Epithelial cell of proximal tubule (primary cell): Measurements from ENCODE around the gene TBR1. TPM values are rescaled to one million over a fixed set of nuclear protein-coding genes. Genes with fewer than 3 reads are reported as not detected.

Source experiments
- DNase-seq: peaks from one replicate; pipeline ENCODE4 v3.0.0-alpha.2; 2011; ENCODE audit warnings: low read depth
- H3K4me3 ChIP-seq: 2 replicates; pipeline ENCODE4 v1.5.1; 2011; ENCODE audit warnings: low read depth, mild to moderate bottlenecking, low read length
- CTCF ChIP-seq: conservative IDR thresholded peaks from 2 replicates; pipeline ENCODE4 v1.5.1; 2012; ENCODE audit warnings: low read depth, mild to moderate bottlenecking, low read length
- total RNA-seq: library from RNA; depleted of rRNA; stranded (reverse); fragments of >200 nt; gene quantifications from 2 replicates; pipeline ENCODE4 v1.2.3, GENCODE V29; 2015

The TBR1 gene
- total RNA-seq, 1 donor from 2014 or later, result not detected

GRCh38 chr2:161424394-161424769 is 8.3 kb downstream of the TBR1 start:
- no peak for TF ChIP-seq CTCF
- H3K4me3 ChIP-seq, result no peak overlapping the region
- DNase-seq, result no peak

GRCh38 chr2:161424891-161425727 is 9.0 kb downstream of the TBR1 start:
- DNase-seq, result no peak
- no peak for TF ChIP-seq CTCF

GRCh38 chr2:161425728-161426454 is 9.8 kb downstream of the TBR1 start:
- H3K4me3 ChIP-seq, result no peak overlapping the region
- no peak for DNase-seq
- no peak for TF ChIP-seq CTCF

More at GRCh38 chr2:161424891-161425727, 9.0 kb downstream of the TBR1 start:
- no peak overlapping the region for H3K4me3 ChIP-seq

GRCh38 chr2:161426455-161426921 is 10.4 kb downstream of the TBR1 start:
- no peak overlapping the region for H3K4me3 ChIP-seq
- peak; percentile 64 for TF ChIP-seq CTCF
- DNase-seq, result no peak

GRCh38 chr2:161426922-161427663 is 11.0 kb downstream of the TBR1 start:
- TF ChIP-seq CTCF, result no peak
- DNase-seq, result no peak
- no peak overlapping the region for H3K4me3 ChIP-seq

- H3K4me3 ChIP-seq, result no peak overlapping the region
- TF ChIP-seq CTCF, result no peak
These were observed 11.8 kb downstream of the TBR1 start for GRCh38 chr2:161427664-161428587.

More at GRCh38 chr2:161427664-161428587, 11.8 kb downstream of the TBR1 start:
- no peak for DNase-seq
